Measurements from ENCODE around the gene CST6. TPM values are rescaled to one million over a fixed set of nuclear protein-coding genes. Genes with fewer than 3 reads are reported as not detected.

Gene CST6
- total and polyA plus RNA-seq, 2 of the 13 experiments (the other 11 are each of a cell fraction or from before 2014, with no cell fraction given), result not detected

DNA sequence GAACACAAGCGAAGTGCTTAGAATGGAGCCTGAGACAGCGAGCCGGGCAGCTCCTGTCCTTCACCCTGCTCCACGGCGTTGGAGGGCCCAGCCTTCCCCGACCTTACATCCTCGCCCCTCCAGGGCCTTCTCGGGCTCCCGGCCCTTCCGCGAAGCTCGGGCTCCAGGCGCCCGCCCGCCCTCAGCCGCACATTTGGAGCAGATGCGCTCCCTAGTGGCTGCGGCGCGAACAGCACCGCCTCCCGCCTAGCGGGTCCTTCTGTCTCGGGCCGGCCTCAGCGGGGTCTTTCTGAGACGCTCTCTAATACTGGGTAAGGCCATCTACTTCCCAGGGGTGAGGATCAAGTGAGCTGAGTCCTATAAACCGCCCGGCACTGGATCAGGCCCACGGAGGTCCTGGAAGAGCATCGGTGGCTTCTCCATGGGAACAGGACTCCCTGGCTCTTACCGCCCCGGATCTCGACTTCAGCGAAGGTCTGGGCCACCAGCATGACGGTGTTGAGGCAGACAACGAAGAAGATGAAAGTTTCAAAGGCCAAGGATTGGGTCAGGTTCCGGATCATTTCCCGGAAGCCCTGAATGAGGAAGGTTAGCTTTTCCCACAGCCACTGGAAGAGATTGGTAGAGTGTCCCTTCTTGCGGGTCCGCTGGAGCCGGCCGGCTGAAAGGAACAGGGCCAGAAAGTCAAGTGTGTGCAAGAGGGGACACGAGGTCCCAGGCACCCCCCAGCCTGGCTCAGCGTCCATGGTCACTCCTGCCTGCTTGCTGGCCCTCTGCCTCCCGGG is 10.8 kb downstream of the CST6 start (continued):
- TF ChIP-seq, protein P1, sequence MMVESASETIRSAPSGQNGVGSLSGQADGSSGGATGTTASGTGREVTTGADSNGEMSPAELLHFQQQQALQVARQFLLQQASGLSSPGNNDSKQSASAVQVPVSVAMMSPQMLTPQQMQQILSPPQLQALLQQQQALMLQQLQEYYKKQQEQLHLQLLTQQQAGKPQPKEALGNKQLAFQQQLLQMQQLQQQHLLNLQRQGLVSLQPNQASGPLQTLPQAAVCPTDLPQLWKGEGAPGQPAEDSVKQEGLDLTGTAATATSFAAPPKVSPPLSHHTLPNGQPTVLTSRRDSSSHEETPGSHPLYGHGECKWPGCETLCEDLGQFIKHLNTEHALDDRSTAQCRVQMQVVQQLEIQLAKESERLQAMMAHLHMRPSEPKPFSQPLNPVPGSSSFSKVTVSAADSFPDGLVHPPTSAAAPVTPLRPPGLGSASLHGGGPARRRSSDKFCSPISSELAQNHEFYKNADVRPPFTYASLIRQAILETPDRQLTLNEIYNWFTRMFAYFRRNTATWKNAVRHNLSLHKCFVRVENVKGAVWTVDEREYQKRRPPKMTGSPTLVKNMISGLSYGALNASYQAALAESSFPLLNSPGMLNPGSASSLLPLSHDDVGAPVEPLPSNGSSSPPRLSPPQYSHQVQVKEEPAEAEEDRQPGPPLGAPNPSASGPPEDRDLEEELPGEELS (CRISPR knock-in tag; IDR thresholded peaks at IDR 0.05), result 0 out of 2 replicates have a peak, but pooled peaks have one; percentile 16
- peak; percentile 67 for TF ChIP-seq KDM2A (CRISPR knock-in tag; IDR thresholded peaks at IDR 0.05; ENCODE audit: borderline replicate concordance, low read depth)
- no peak for TF ChIP-seq KAT2B (IDR thresholded peaks at IDR 0.05; ENCODE audit: borderline replicate concordance, low read depth, low read length)
- no peak for TF ChIP-seq TOE1 (CRISPR knock-in tag; IDR thresholded peaks at IDR 0.05)
- peak; percentile 71 for TF ChIP-seq RAD21 (CRISPR knock-in tag; IDR thresholded peaks at IDR 0.05)
- no peak for TF ChIP-seq KDM5A (IDR thresholded peaks at IDR 0.05; ENCODE audit: borderline replicate concordance, low read length)
- TF ChIP-seq, protein P2, sequence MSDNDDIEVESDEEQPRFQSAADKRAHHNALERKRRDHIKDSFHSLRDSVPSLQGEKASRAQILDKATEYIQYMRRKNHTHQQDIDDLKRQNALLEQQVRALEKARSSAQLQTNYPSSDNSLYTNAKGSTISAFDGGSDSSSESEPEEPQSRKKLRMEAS (IDR thresholded peaks at IDR 0.05), result peak; percentile 39; the same call in 1 of the 2 replicates
- TF ChIP-seq, protein P3, sequence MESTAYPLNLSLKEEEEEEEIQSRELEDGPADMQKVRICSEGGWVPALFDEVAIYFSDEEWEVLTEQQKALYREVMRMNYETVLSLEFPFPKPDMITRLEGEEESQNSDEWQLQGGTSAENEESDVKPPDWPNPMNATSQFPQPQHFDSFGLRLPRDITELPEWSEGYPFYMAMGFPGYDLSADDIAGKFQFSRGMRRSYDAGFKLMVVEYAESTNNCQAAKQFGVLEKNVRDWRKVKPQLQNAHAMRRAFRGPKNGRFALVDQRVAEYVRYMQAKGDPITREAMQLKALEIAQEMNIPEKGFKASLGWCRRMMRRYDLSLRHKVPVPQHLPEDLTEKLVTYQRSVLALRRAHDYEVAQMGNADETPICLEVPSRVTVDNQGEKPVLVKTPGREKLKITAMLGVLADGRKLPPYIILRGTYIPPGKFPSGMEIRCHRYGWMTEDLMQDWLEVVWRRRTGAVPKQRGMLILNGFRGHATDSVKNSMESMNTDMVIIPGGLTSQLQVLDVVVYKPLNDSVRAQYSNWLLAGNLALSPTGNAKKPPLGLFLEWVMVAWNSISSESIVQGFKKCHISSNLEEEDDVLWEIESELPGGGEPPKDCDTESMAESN (CRISPR knock-in tag; conservative IDR thresholded peaks at IDR 0.05), result no peak
- peak; percentile 11; the same call in 1 of the 2 replicates for TF ChIP-seq ZNF224 (CRISPR knock-in tag; IDR thresholded peaks at IDR 0.05)
- TF ChIP-seq ZNF12 (CRISPR knock-in tag; IDR thresholded peaks at IDR 0.05), result no peak
- TF ChIP-seq, protein P4, sequence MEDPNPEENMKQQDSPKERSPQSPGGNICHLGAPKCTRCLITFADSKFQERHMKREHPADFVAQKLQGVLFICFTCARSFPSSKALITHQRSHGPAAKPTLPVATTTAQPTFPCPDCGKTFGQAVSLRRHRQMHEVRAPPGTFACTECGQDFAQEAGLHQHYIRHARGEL (CRISPR knock-in tag; IDR thresholded peaks at IDR 0.05), result no peak
- peak; percentile 58; the same call in 1 of the 2 replicates for TF ChIP-seq MYC (CRISPR knock-in tag; IDR thresholded peaks at IDR 0.05; ENCODE audit: borderline replicate concordance)
- TF ChIP-seq NCOA2 (CRISPR knock-in tag; IDR thresholded peaks at IDR 0.05), result no peak
- TF ChIP-seq SNRNP70 (IDR thresholded peaks at IDR 0.05; ENCODE audit: low read depth, low read length), result no peak
- TF ChIP-seq HOXA7 (CRISPR knock-in tag; IDR thresholded peaks at IDR 0.05), result no peak
- TF ChIP-seq, protein P5, sequence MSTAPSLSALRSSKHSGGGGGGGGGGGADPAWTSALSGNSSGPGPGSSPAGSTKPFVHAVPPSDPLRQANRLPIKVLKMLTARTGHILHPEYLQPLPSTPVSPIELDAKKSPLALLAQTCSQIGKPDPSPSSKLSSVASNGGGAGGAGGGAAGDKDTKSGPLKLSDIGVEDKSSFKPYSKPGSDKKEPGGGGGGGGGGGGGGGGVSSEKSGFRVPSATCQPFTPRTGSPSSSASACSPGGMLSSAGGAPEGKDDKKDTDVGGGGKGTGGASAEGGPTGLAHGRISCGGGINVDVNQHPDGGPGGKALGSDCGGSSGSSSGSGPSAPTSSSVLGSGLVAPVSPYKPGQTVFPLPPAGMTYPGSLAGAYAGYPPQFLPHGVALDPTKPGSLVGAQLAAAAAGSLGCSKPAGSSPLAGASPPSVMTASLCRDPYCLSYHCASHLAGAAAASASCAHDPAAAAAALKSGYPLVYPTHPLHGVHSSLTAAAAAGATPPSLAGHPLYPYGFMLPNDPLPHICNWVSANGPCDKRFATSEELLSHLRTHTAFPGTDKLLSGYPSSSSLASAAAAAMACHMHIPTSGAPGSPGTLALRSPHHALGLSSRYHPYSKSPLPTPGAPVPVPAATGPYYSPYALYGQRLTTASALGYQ (CRISPR knock-in tag; IDR thresholded peaks at IDR 0.05), result no peak
- TF ChIP-seq, protein P6, sequence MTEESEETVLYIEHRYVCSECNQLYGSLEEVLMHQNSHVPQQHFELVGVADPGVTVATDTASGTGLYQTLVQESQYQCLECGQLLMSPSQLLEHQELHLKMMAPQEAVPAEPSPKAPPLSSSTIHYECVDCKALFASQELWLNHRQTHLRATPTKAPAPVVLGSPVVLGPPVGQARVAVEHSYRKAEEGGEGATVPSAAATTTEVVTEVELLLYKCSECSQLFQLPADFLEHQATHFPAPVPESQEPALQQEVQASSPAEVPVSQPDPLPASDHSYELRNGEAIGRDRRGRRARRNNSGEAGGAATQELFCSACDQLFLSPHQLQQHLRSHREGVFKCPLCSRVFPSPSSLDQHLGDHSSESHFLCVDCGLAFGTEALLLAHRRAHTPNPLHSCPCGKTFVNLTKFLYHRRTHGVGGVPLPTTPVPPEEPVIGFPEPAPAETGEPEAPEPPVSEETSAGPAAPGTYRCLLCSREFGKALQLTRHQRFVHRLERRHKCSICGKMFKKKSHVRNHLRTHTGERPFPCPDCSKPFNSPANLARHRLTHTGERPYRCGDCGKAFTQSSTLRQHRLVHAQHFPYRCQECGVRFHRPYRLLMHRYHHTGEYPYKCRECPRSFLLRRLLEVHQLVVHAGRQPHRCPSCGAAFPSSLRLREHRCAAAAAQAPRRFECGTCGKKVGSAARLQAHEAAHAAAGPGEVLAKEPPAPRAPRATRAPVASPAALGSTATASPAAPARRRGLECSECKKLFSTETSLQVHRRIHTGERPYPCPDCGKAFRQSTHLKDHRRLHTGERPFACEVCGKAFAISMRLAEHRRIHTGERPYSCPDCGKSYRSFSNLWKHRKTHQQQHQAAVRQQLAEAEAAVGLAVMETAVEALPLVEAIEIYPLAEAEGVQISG (CRISPR knock-in tag; IDR thresholded peaks at IDR 0.05), result peak; percentile 66
- no peak for TF ChIP-seq MEIS1 (CRISPR knock-in tag; IDR thresholded peaks at IDR 0.05; ENCODE audit: borderline replicate concordance)
- peak; percentile 52; the same call in 1 of the 2 replicates for TF ChIP-seq ZNF768 (CRISPR knock-in tag; IDR thresholded peaks at IDR 0.05)
- peak; percentile 38; the same call in 1 of the 2 replicates for TF ChIP-seq ZNF331 (CRISPR knock-in tag; IDR thresholded peaks at IDR 0.05)

Data from HepG2 (cell line).